IMR-90 (cell line): ENCODE measurements around the gene COPS7B. TPM values are rescaled to one million over a fixed set of nuclear protein-coding genes. Genes with fewer than 3 reads are reported as not detected.
A peak's percentile ranks its signal among the peaks of the same experiment; 100 is the strongest.

Source experiments
- ATAC-seq: fragments of 200-7000 bp; cut with Tn5 transposase; 2 replicates; pipeline ENCODE4 v1.9.1; 2020; ENCODE audit warnings: low read depth, mild to moderate bottlenecking, moderate library complexity
- BruUV-seq: library from RNA; stranded (reverse); fragments of 400-500 nt; replicated peaks from 2 replicates; lab custom pipeline; 2021; lab: Mats Ljungman, UMichigan
- CTCF ChIA-PET: fragments of 300-600 bp; formaldehyde crosslinking; extraction: SDS; loops from one replicate; lab custom pipeline; 2021; ENCODE audit warnings: antibody characterized with exemption; lab: Yijun Ruan, JAX
- POLR2A ChIA-PET: fragments of 300-600 bp; sonication (Branson Sonifier 250); formaldehyde crosslinking; loops from one replicate; lab custom pipeline; 2022; ENCODE audit warnings: antibody characterized with exemption; ENCODE audit not compliant: unreplicated experiment; lab: Charles Lee
- DNase-seq: peaks from one replicate; pipeline ENCODE4 v3.0.0; 2013
- H2AFZ ChIP-seq: replicated peaks from 2 replicates; pipeline ENCODE3; 2013; ENCODE audit warnings: low read length, mild to moderate bottlenecking; ENCODE audit not compliant: poor library complexity
- H2AK5ac ChIP-seq: 2 replicates; pipeline ENCODE4 v1.6.1; 2013; ENCODE audit warnings: low read depth, low read length, inconsistent platforms
- H2AK9ac ChIP-seq: replicated peaks from 2 replicates; pipeline ENCODE3; 2013; ENCODE audit warnings: mild to moderate bottlenecking, low read depth, low read length, moderate library complexity; ENCODE audit not compliant: poor library complexity
- H2BK120ac ChIP-seq: 2 replicates; pipeline ENCODE4 v1.6.1; 2013; ENCODE audit warnings: low read depth, low read length, inconsistent platforms
- H2BK15ac ChIP-seq: 3 replicates; pipeline ENCODE4 v1.6.1; 2013; ENCODE audit warnings: low read depth, low read length, inconsistent platforms
- H2BK20ac ChIP-seq: 2 replicates; pipeline ENCODE4 v1.6.1; 2013; ENCODE audit warnings: low read depth, mild to moderate bottlenecking, inconsistent platforms, low read length, moderate library complexity
- H2BK5ac ChIP-seq: 2 replicates; pipeline ENCODE4 v1.6.1; 2013; ENCODE audit warnings: mild to moderate bottlenecking, low read depth, low read length, inconsistent platforms; ENCODE audit not compliant: poor library complexity, severe bottlenecking
- H3K14ac ChIP-seq: replicated peaks from 2 replicates; pipeline ENCODE4 v1.6.1; 2013; ENCODE audit warnings: low read depth, low read length, inconsistent platforms
- H3K18ac ChIP-seq: 2 replicates; pipeline ENCODE4 v1.6.1; 2013; ENCODE audit warnings: low read depth, low read length, control low read depth
- H3K23ac ChIP-seq: 2 replicates; pipeline ENCODE4 v1.6.1; 2013; ENCODE audit warnings: low read depth, low read length, inconsistent platforms
- H3K27ac ChIP-seq: 2 replicates; pipeline ENCODE4 v1.5.1; 2013; ENCODE audit warnings: mild to moderate bottlenecking, control low read depth, low read length; ENCODE audit not compliant: insufficient read depth
- H3K27me3 ChIP-seq: 2 replicates; pipeline ENCODE4 v1.6.1; 2013; ENCODE audit warnings: low read length; ENCODE audit not compliant: control insufficient read depth, insufficient read depth
- H3K36me3 ChIP-seq: 2 replicates; pipeline ENCODE4 v1.6.1; 2013; ENCODE audit warnings: low read length, mixed read lengths; ENCODE audit not compliant: control insufficient read depth, insufficient read depth
- H3K4ac ChIP-seq: 2 replicates; pipeline ENCODE4 v1.6.1; 2013; ENCODE audit warnings: low read depth, low read length, inconsistent platforms
- H3K4me1 ChIP-seq: 2 replicates; pipeline ENCODE4 v1.6.1; 2013; ENCODE audit warnings: low read length, mixed read lengths; ENCODE audit not compliant: control insufficient read depth, insufficient read depth
- H3K4me2 ChIP-seq: 2 replicates; pipeline ENCODE4 v1.6.1; 2013; ENCODE audit warnings: low read depth, mild to moderate bottlenecking, control low read depth, low read length, moderate library complexity
- H3K4me3 ChIP-seq: 2 replicates; pipeline ENCODE4 v1.5.1; 2013; ENCODE audit warnings: low read depth, mild to moderate bottlenecking, control low read depth, low read length, moderate library complexity; ENCODE audit not compliant: insufficient read depth
- H3K56ac ChIP-seq: 2 replicates; pipeline ENCODE4 v1.6.1; 2013; ENCODE audit warnings: low read length, inconsistent platforms; ENCODE audit not compliant: insufficient read depth; ENCODE audit errors: extremely low read depth
- H3K79me1 ChIP-seq, 2 experiments: 2 replicates each; pipeline ENCODE4 v1.6.1; 2013; ENCODE audit warnings: low read length in 2 of 2, inconsistent platforms in 1 of 2, low read depth in 1 of 2
- H3K9ac ChIP-seq: 2 replicates; pipeline ENCODE4 v1.6.1; 2013; ENCODE audit warnings: low read depth, low read length, control low read depth
- H3K9me1 ChIP-seq: 2 replicates; pipeline ENCODE4 v1.6.1; 2013; ENCODE audit warnings: low read length, inconsistent platforms; ENCODE audit not compliant: insufficient read depth
- H3K9me3 ChIP-seq: 2 replicates; pipeline ENCODE4 v1.6.1; 2013; ENCODE audit warnings: low read length; ENCODE audit not compliant: control insufficient read depth, insufficient read depth
- H4K20me1 ChIP-seq: 2 replicates; pipeline ENCODE4 v1.6.1; 2013; ENCODE audit warnings: low read length, inconsistent platforms; ENCODE audit not compliant: insufficient read depth
- H4K5ac ChIP-seq: 2 replicates; pipeline ENCODE4 v1.6.1; 2013; ENCODE audit warnings: mild to moderate bottlenecking, low read depth, low read length, control low read depth
- H4K8ac ChIP-seq, 2 experiments: 2 replicates each; pipeline ENCODE4 v1.6.1; 2013; ENCODE audit warnings: low read depth in 2 of 2, low read length in 2 of 2, control low read depth in 1 of 2, inconsistent platforms in 1 of 2
- H4K91ac ChIP-seq: 2 replicates; pipeline ENCODE4 v1.6.1; 2013; ENCODE audit warnings: low read depth, low read length, inconsistent platforms; ENCODE audit not compliant: insufficient read depth
- MAFK ChIP-seq: IDR thresholded peaks from 2 replicates; pipeline ENCODE4 v1.6.1; 2012; ENCODE audit warnings: low read depth, low read length, improper control_type of control experiment
- NFE2L2 ChIP-seq: fragments of 150-350 bp; IDR thresholded peaks from 2 replicates; pipeline ENCODE4 v1.6.1; 2016; ENCODE audit warnings: low read depth, mild to moderate bottlenecking, low read length
- RCOR1 ChIP-seq: IDR thresholded peaks from 2 replicates; pipeline ENCODE4 v1.6.1; 2012; ENCODE audit warnings: mild to moderate bottlenecking, low read length, improper control_type of control experiment; ENCODE audit not compliant: insufficient replicate concordance
- RFX5 ChIP-seq: IDR thresholded peaks from 2 replicates; pipeline ENCODE4 v1.8.0; 2012; ENCODE audit warnings: low read depth, mild to moderate bottlenecking, low read length, moderate library complexity
- dilution Hi-C: fragments of 300-500 bp; cut with HindIII; formaldehyde crosslinking; loops from one replicate; pipeline ENCODE4 v1.14.3; 2018; ENCODE audit warnings: low sequenced_read_pairs; ENCODE audit not compliant: unreplicated experiment
- in situ Hi-C: fragments of 300-500 bp; cut with MboI; formaldehyde crosslinking; loops from 3 replicates; pipeline ENCODE4 v1.14.3; 2019; ENCODE audit warnings: low sequenced_read_pairs, inconsistent platforms, mixed read lengths
- intact Hi-C: fragments of 100-400 bp; cut with micrococcal nuclease; formaldehyde crosslinking; loops from 2 replicates; pipeline ENCODE4 v1.10.0; 2022
- polyA plus RNA-seq, 3 experiments: library from polyadenylated mRNA; depleted of rRNA; stranded (reverse); fragments of >200 nt; gene quantifications; 2 replicates each; pipeline ENCODE4 v1.2.3, GENCODE V29; 2012; ENCODE audit warnings: low replicate concordance in 1 of 3
- total RNA-seq: library from RNA; depleted of rRNA; stranded (reverse); fragments of >200 nt; gene quantifications from 2 replicates; pipeline ENCODE4 v1.2.3, GENCODE V29; 2012

The COPS7B gene
- total and polyA plus RNA-seq, 2 of the 4 experiments (the other 2 are of a cell fraction), result 23.1 to 54.1 TPM

DNA sequence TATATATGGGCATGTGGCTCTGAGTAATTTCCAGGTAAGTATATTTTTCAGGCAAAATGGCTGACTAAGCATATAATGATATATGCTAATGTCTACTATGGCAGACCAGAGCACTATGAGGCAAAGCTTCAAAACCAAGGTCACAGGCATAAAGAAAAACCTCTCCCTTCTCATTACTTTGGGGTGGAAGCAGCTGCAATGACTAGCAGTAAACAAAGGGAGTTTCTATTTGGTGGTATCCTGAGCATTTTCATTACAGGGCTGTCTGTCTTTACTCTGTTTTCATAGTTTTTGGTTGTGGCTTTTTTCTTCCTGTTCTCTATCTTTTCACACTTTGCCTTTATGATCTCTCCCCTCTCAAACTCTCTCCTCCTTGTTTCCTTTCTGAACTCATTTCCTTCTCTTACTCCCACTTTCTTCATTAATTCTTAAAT is 20.7 kb upstream of the COPS7B start:
- H3K79me1 ChIP-seq, result peaks cover 3 to 11% of the 10 kb centered on the region in 2 experiments; a peak in 2 of 4 replicates
- in situ Hi-C loops (no loop called here), intact Hi-C loops (no loop called here), dilution Hi-C loops (no loop called here)
- TF ChIP-seq RCOR1, result no peak
- peak; percentile 98 for TF ChIP-seq MAFK
- no peak for TF ChIP-seq RFX5
- TF ChIP-seq NFE2L2, result no peak
- ChIA-PET POLR2A (no interaction called here), CTCF (no interaction called here)
- H4K20me1 ChIP-seq, result no peaks in the 10 kb centered on the region
- H3K56ac ChIP-seq, result no peak overlapping the region
- H3K36me3 ChIP-seq, result no peaks in the 10 kb centered on the region
- no peaks in the 10 kb centered on the region for H3K27me3 ChIP-seq
- no peak overlapping the region for H4K8ac ChIP-seq
- no peak for DNase-seq
- H3K4ac ChIP-seq, result no peak overlapping the region
- H3K14ac ChIP-seq, result no peak overlapping the region
- H3K9me1 ChIP-seq, result no peaks in the 10 kb centered on the region; the same call in 1 of the 2 replicates
- H3K4me2 ChIP-seq, result no peak overlapping the region
- no peak overlapping the region for H4K5ac ChIP-seq
- no peak overlapping the region for H3K23ac ChIP-seq
- H3K27ac ChIP-seq, result no peak overlapping the region
- H3K18ac ChIP-seq, result no peak overlapping the region
- H4K91ac ChIP-seq, result no peak overlapping the region
- no peak overlapping the region for H2BK5ac ChIP-seq
- ATAC-seq, result no peak
- H2BK20ac ChIP-seq, result no peak overlapping the region
- H2AK9ac ChIP-seq, result no peak overlapping the region
- H2BK15ac ChIP-seq, result no peak overlapping the region
- peaks cover 4% of the 10 kb centered on the region for H3K4me1 ChIP-seq
- no peaks in the 10 kb centered on the region for H3K9me3 ChIP-seq
- BruUV-seq, result no TSS peak
- H2AFZ ChIP-seq, result no peak overlapping the region
- no peak overlapping the region for H3K9ac ChIP-seq
- H2AK5ac ChIP-seq, result no peak overlapping the region
- no peak overlapping the region for H2BK120ac ChIP-seq
- no peak overlapping the region for H3K4me3 ChIP-seq
